Upper lobe of left lung (tissue), 4 donors: ENCODE results near the gene SDK1.

ENCODE experiments used
- CTCF ChIP-seq, 6 experiments: fragments of 450-650 bp in 4 of 6; fragments of 200-600 bp in 2 of 6; sonication (generic) in 2 of 6; IDR thresholded peaks; one replicate each; pipeline ENCODE4 v1.5.1; 2016 to 2019; ENCODE audit warnings: antibody characterized with exemption in 6 of 6
- POLR2A ChIP-seq, 4 donors: fragments of 450-650 bp; IDR thresholded peaks; one replicate each; pipeline ENCODE4 v1.5.1; 2016 to 2017; ENCODE audit warnings: antibody characterized with exemption in 4 of 4, mild to moderate bottlenecking in 2 of 4
- POLR2AphosphoS5 ChIP-seq, 2 donors: sonication (generic); formaldehyde crosslinking; IDR thresholded peaks; one replicate each; pipeline ENCODE4 v1.5.1; 2017; ENCODE audit warnings: antibody characterized with exemption in 2 of 2

- TF ChIP-seq CTCF (IDR thresholded peaks at IDR 0.05) (no peak), POLR2AphosphoS5 (IDR thresholded peaks at IDR 0.05) (no peak), POLR2A (IDR thresholded peaks at IDR 0.05) (no peak)
Observed at GRCh38 chr7:3309956-3310355, 8.9 kb downstream of the SDK1 start.
